GM18858 (cell line): ENCODE results near the gene FXN.
A peak's percentile ranks its signal among the peaks of the same experiment; 100 is the strongest.
"Not testable (repeated sequence)": the region's sequence is repeated elsewhere in the genome, so short reads cannot be mapped to it uniquely, and the experiment has no call there.

Experiments used
- ATAC-seq: cut with Tn5 transposase; IDR thresholded peaks from one replicate; pipeline ENCODE4 v1.9.1; 2021; ENCODE audit not compliant: unreplicated experiment

Gene FXN

GRCh38 chr9:69035438-69036308 is at the start of gene FXN:
Gene FXN (plus strand): TSS chr9:69035752. CDS start chr9:69035783, 31 bp downstream.
- peak; percentile 96 for ATAC-seq

- ATAC-seq: not testable (repeated sequence)
Measured at GRCh38 chr9:68986949-68987348, 48.6 kb upstream of the FXN start.

DNA sequence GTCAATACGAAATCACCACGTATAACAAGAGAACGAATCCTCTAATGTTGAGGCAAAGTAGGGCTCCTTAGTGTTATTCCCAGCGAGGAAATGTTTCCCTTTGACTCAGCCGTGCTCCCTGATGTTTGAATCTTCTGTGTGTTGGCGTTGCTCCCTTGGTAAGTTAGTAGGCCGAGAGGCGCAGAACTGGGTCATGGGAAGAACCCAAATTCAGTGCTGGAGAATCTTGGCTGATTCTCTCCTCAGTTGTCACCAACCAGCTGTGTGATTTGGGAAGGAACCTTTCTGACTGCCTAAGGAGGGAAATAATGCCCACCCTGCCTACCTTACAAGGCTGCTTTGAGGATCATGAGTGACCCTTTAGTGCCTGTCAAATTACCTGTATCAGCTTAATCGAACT is 44.1 kb upstream of the FXN start:
- ATAC-seq: no peak

DNA sequence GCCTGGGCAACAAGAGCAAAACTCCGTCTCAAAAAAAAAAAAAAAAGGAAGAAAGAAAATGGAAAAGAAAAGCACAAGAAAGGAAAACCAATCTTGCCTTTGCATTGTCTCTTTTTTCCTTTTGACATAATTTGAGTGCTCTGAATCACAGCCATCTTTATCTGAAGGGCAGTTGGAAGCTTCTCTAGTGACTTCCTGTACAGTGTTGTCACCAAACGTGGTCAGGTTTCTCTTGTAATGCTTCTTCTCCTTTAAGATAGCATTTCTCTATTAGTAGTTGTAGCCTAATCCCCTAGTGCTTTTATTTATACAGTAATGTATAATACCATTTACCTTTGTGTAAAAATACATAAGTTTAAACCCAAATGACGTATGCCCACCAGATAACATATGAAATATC is 39.8 kb upstream of the FXN start:
- ATAC-seq: no peak

DNA sequence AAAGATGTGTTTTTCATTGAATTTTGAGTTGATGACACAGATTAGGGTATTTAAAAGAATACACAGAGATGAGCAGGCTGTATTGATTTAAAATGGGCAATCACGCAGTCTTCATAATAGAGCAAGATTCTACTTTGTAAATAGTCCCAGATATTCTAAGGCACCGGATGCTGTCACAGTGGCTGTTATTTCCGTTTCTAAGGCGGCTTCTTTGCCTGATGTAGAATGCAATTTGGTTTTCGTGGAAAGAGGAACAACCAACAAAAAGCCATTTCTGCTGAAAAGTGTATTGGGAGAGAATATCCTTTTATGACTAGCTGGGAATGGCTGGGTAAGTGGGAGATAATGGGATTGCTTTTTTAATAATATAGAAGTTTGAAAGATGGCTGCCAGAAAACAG is 39.1 kb upstream of the FXN start:
- ATAC-seq: no peak

GRCh38 chr9:68997666-68998065 is 37.9 kb upstream of the FXN start:
- no peak for ATAC-seq

- ATAC-seq: no peak
Measured at GRCh38 chr9:68998385-68998784, 37.2 kb upstream of the FXN start.

- no peak for ATAC-seq
Measured at GRCh38 chr9:68998812-68999211, 36.7 kb upstream of the FXN start.

GRCh38 chr9:68999393-69000105 is 36.0 kb upstream of the FXN start:
- peak; percentile 82 for ATAC-seq

DNA sequence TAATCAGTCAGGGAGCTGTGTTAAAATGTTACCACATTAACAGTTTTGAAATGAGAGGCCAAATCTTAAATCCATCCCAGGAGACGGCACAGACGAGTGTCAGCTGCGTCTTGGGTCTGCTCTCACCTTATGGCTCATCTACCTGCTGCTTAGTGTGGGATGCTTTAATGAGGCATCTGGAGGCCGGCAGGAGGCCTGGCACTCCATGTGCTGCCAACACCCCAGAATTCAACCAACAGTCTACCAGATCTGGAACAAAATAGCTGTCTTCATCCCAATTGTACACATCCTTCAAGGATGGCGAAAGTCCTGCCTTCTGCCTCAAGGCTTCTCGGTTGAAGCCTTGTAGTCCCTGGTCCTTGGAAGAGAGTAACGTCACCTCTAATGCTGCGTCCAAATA is 33.6 kb upstream of the FXN start:
- ATAC-seq: no peak

- no peak for ATAC-seq
Measured at GRCh38 chr9:69003051-69003450, 32.5 kb upstream of the FXN start.

DNA sequence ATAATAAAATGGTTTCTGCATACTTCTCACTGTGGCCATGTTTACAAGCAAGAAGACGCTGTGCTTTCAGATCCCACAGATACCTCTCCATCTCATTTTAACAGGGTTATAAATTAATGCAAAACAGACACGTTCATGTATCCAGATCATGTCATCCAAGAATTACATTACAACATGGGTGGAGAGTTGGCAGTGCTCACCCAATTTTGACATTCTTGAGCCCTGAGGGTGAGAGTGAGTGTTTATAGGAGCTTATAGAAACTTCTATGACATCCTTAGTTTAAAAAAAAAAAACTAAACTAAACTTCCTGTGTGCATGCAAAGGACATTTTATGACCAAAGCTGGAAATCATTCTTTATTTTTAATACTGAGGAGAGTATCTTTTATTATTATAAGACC is 30.7 kb upstream of the FXN start:
- ATAC-seq: no peak

DNA sequence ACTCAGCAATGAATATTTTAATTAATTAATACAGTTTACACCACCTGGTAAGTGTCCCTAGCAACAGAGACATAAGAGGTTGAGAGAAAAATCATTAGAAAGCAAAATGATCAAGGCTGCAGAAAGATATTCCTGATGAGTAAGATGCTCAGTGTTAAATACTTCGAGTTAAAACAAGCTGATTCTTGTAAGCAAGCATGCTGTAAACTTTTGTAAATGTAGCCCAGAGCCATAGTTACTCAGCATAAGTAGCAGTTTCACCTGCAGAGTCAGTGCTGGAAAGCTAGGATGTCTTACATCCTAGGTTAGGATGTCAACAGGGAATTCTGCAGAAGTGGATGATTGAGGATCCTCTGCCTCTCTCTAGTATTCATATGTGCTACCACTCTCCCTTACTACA is 25.8 kb upstream of the FXN start:
- ATAC-seq: no peak

DNA sequence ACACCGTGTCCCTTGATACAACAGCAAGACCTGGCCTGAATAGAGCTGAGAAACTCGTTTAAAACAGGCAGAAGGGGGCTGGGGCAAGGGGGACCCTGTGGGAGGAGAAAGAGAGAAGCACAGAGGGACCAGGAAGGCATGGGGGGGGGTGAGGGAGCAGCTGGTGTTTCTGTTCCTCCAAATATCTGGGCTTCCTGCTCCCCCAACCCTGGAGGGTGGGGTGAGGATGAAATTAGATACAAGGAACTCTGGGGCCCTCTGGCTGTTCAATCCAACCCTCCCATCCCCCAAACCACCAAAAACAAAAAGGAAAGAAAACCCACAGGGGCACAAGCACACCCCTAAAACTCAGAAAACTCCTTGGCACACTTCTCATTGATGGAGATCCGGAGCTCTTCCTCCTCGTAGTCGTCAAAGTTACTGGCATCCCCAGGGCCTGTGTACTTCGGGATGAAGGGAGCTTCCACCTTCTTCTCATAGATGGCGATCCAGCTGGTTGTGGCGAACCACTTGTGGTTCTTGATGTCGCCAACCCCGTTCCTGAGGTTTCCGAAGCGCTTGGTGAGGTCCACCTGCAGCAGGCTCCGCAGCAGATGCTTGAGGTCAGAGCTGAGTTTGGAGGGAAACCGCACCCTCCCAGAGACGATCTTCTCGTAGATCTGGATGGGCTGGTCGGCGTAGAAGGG is 22.7 kb upstream of the FXN start:
- no peak for ATAC-seq

GRCh38 chr9:69013382-69013727 is 22.2 kb upstream of the FXN start:
- ATAC-seq: no peak

DNA sequence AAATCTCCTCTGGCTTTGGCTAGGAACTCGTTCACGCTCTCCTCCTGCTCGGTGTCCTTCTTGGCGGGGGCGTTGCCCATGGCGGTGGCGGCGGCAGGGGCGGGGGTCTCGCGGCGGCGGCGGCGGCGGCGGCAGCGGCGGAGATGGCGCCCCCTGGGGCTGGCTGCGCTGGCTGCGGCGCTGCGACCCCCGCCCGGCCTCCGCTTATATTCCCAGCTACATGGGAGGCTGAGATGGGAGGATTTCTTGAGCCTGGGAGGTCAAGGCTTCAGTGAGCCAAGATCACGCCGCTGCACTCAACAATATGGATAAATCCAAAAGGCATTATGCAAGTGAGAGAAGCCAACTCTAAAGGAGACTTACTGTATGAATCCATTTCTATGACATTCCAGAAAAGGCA is 21.5 kb upstream of the FXN start, which contains the start of gene PRKACG:
Gene PRKACG (minus strand): TSS at position 101 of the 400 bp plus-strand sequence. CDS start 21 bp downstream, at position 80.
- ATAC-seq: no peak

DNA sequence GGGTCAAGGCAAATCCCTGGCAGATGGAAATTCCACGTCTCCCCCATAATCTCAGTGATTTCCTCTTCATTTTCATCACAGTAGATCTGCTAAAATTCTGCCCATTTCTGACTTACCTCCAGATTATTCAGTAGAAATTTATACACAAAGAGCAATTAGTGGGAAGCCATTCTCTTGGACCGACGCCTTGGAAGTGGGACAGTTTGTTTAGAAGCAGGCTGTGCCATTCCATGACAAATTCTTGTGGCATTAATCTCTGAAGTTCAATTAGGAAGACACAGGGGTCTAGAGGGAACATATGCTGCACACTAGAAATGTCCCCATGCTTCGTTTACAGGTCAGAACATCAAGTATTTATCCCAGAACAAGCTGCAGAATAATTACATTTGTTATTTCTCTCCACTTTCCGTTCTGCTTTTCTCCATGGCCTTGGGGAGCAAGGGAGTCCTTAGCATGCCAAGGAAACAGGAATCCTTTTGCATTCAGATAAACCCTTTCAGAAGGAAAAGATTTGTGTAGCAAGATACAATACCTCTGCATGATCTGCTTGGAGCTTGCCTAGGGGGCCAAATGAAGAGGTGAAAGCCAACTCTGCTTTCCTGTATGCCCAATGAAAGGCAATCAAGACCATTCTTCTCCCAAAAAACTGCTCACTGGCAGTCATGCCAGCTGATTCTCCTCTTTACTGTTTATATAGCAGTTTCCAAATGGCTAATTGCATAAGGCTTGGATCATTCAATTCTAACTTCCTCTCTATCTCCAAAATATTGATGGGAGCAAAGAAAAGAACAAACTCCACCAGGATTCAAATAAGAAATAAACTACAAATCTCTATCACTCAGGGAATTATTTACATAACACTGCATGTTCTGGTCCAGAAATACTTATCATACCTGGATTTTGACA is 19.1 kb upstream of the FXN start:
- no peak for ATAC-seq

- no peak for ATAC-seq
Measured at GRCh38 chr9:69018737-69019136, 16.8 kb upstream of the FXN start.

GRCh38 chr9:69019808-69020207 is 15.7 kb upstream of the FXN start:
- no peak for ATAC-seq

- ATAC-seq: no peak
Measured at GRCh38 chr9:69020301-69021145, 15.0 kb upstream of the FXN start.
